Measurements from ENCODE around the gene SCYGR6. TPM values are rescaled to one million over a fixed set of nuclear protein-coding genes. Genes with fewer than 3 reads are reported as not detected.

SCYGR6 gene
- total RNA-seq, 1 experiment from 2014 or later: not detected

GRCh38 chr2:227713291-227713690, 11.3 kb downstream of the SCYGR6 start:
- Histone ChIP-seq H3K79me2 (ENCODE audit: low read length) (no peaks in the 10 kb centered on the region), H3K9me3 (ENCODE audit: low read length) (no peaks in the 10 kb centered on the region), H3K27me3 (ENCODE audit: low read length) (no peaks in the 10 kb centered on the region), H3K4me3 (ENCODE audit: low read length) (no peak overlapping the region), H3F3A (ENCODE audit: low read length, unreplicated experiment) (no peaks in the 10 kb centered on the region), H3K9me2 (replicated peaks; ENCODE audit: low read length) (no peaks in the 10 kb centered on the region), H3K27ac (ENCODE audit: low read length) (no peak overlapping the region), H3K4me2 (ENCODE audit: low read length) (no peak overlapping the region), H2AFZ (ENCODE audit: low read length) (no peak overlapping the region), H3K4me1 (ENCODE audit: insufficient read depth, low read length) (no peaks in the 10 kb centered on the region), H4K20me1 (ENCODE audit: low read length) (no peaks in the 10 kb centered on the region), H3K36me3 (ENCODE audit: low read depth, low read length) (no peaks in the 10 kb centered on the region), H3K9ac (ENCODE audit: low read length) (no peak overlapping the region)
- intact Hi-C loops (cut with micrococcal nuclease): no loop called here
- ChIA-PET POLR2A (ENCODE audit: unreplicated experiment) (no interaction called here), CTCF (no interaction called here)
- BruUV-seq (replicated peaks): no TSS peak
- no peak for ATAC-seq
- DNase-seq: no peak
- no peak for TF ChIP-seq EZH2 (IDR thresholded peaks at IDR 0.05; ENCODE audit: low read length, unreplicated experiment)
- no peak for TF ChIP-seq CTCF (conservative IDR thresholded peaks at IDR 0.05; ENCODE audit: low read depth, low read length)
- no peak for TF ChIP-seq EZH2phosphoT487 (IDR thresholded peaks at IDR 0.05; ENCODE audit: borderline replicate concordance, low read length)

GRCh38 chr2:227710986-227711385, 13.6 kb downstream of the SCYGR6 start:
- ChIA-PET CTCF (no interaction called here), POLR2A (ENCODE audit: unreplicated experiment) (no interaction called here)
- ATAC-seq (no peak), DNase-seq (no peak)
- TF ChIP-seq CTCF (conservative IDR thresholded peaks at IDR 0.05; ENCODE audit: low read depth, low read length) (no peak), EZH2 (IDR thresholded peaks at IDR 0.05; ENCODE audit: low read length, unreplicated experiment) (no peak), EZH2phosphoT487 (IDR thresholded peaks at IDR 0.05; ENCODE audit: borderline replicate concordance, low read length) (no peak)
- intact Hi-C loops (cut with micrococcal nuclease): no loop called here
- no peaks in the 10 kb centered on the region for H3K36me3 ChIP-seq (ENCODE audit: low read depth, low read length)
- no peaks in the 10 kb centered on the region for H4K20me1 ChIP-seq (ENCODE audit: low read length)
- H2AFZ ChIP-seq (ENCODE audit: low read length): no peak overlapping the region
- H3F3A ChIP-seq (ENCODE audit: low read length, unreplicated experiment): no peaks in the 10 kb centered on the region
- no peaks in the 10 kb centered on the region for H3K9me2 ChIP-seq (replicated peaks; ENCODE audit: low read length)
- H3K27ac ChIP-seq (ENCODE audit: low read length): no peak overlapping the region
- H3K79me2 ChIP-seq (ENCODE audit: low read length): no peaks in the 10 kb centered on the region
- no peak overlapping the region for H3K4me2 ChIP-seq (ENCODE audit: low read length)
- no peak overlapping the region for H3K9ac ChIP-seq (ENCODE audit: low read length)
- H3K4me1 ChIP-seq (ENCODE audit: insufficient read depth, low read length): no peaks in the 10 kb centered on the region
- no peaks in the 10 kb centered on the region for H3K27me3 ChIP-seq (ENCODE audit: low read length)
- BruUV-seq (replicated peaks): no TSS peak
- no peak overlapping the region for H3K4me3 ChIP-seq (ENCODE audit: low read length)
- no peaks in the 10 kb centered on the region for H3K9me3 ChIP-seq (ENCODE audit: low read length)

- H2AFZ ChIP-seq (ENCODE audit: low read length): no peak overlapping the region
- H3K9me3 ChIP-seq (ENCODE audit: low read length): no peaks in the 10 kb centered on the region
- H3K27ac ChIP-seq (ENCODE audit: low read length): no peak overlapping the region
- H4K20me1 ChIP-seq (ENCODE audit: low read length): no peaks in the 10 kb centered on the region
- H3K36me3 ChIP-seq (ENCODE audit: low read depth, low read length): no peaks in the 10 kb centered on the region
- no peaks in the 10 kb centered on the region for H3K79me2 ChIP-seq (ENCODE audit: low read length)
- H3K4me1 ChIP-seq (ENCODE audit: insufficient read depth, low read length): peaks cover 22% of the 10 kb centered on the region
- no TSS peak for BruUV-seq (replicated peaks)
- intact Hi-C loops (cut with micrococcal nuclease): no loop called here
- no peaks in the 10 kb centered on the region for H3F3A ChIP-seq (ENCODE audit: low read length, unreplicated experiment)
- H3K9me2 ChIP-seq (replicated peaks; ENCODE audit: low read length): no peaks in the 10 kb centered on the region
- H3K9ac ChIP-seq (ENCODE audit: low read length): no peak overlapping the region
- ATAC-seq (no peak), DNase-seq (no peak)
- H3K27me3 ChIP-seq (ENCODE audit: low read length): no peaks in the 10 kb centered on the region
- no peak overlapping the region for H3K4me3 ChIP-seq (ENCODE audit: low read length)
- no peak for TF ChIP-seq EZH2 (IDR thresholded peaks at IDR 0.05; ENCODE audit: low read length, unreplicated experiment)
- TF ChIP-seq CTCF (conservative IDR thresholded peaks at IDR 0.05; ENCODE audit: low read depth, low read length): no peak
- no peak for TF ChIP-seq EZH2phosphoT487 (IDR thresholded peaks at IDR 0.05; ENCODE audit: borderline replicate concordance, low read length)
- CTCF ChIA-PET: no interaction called here
- POLR2A ChIA-PET (ENCODE audit: unreplicated experiment): no interaction called here
- no peak overlapping the region for H3K4me2 ChIP-seq (ENCODE audit: low read length)
Measured at GRCh38 chr2:227707390-227707789, 17.2 kb downstream of the SCYGR6 start.

All from PC-3 (cell line).